ENCODE data around the gene FARP2. TPM values are rescaled to one million over a fixed set of nuclear protein-coding genes. Genes with fewer than 3 reads are reported as not detected.

Gene FARP2
- total and polyA plus RNA-seq, 2 of the 13 experiments (the other 11 are each of a cell fraction or from before 2014, with no cell fraction given) = 28.0 to 45.4 TPM

DNA sequence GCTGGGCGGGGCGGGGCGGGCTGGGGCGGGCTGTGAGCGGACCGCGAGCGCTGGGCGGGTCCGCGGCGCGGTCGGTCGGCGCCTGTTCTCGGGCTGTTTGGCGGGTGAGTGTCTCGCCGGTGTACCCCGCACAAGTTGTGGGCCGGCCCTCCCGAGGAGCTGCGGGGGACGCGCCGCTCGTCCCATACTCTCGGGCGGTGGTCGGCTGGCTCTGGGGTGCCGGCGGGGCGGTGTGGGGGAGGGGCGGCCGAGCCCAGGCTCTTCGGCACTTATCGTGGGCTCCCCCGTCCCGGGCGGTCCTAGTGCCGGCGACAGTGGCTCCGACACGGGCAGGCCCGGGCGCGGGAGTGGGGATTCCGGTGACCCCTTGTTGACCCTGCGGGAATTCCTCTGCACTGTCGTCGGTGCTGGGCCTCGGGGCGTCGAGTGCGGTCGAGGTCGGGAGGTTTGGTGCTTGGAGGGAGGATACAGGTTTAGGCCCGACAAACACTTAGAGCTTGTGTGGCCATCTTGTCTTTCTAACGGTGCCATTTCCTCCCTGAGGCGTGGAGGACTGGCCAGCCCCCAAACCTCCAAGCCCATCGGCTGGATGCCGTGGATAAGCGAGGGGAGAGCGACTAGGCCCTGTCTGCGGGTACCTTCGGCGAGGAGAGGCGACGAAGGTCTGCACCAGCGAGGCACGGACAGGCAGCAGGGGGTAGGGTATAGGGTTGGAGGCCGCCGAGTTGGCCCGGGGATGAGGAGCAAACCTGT lies 40.0 kb upstream of the FARP2 start, which contains the start of gene SEPTIN2 (continued):
- TF ChIP-seq NAIF1 (CRISPR knock-in tag; IDR thresholded peaks at IDR 0.05; ENCODE audit: borderline replicate concordance) (0 out of 2 replicates have a peak, but pooled peaks have one; percentile 42), ZC3H4 (CRISPR knock-in tag; IDR thresholded peaks at IDR 0.05; ENCODE audit: borderline replicate concordance) (no peak), ZNF746 (CRISPR knock-in tag; IDR thresholded peaks at IDR 0.05) (no peak), JARID2 (CRISPR knock-in tag; IDR thresholded peaks at IDR 0.05; ENCODE audit: insufficient replicate concordance) (peak; percentile 15), TEF (CRISPR knock-in tag; IDR thresholded peaks at IDR 0.05) (peak; percentile 64), ZNF616 (CRISPR knock-in tag; IDR thresholded peaks at IDR 0.05; ENCODE audit: low read depth) (no peak), ATRX (CRISPR knock-in tag; IDR thresholded peaks at IDR 0.05; ENCODE audit: borderline replicate concordance) (no peak; the same call in 1 of the 2 replicates), KLF15 (CRISPR knock-in tag; IDR thresholded peaks at IDR 0.05; ENCODE audit: borderline replicate concordance) (peak; percentile 79), ZHX1 (CRISPR knock-in tag; IDR thresholded peaks at IDR 0.05; ENCODE audit: low read depth) (no peak)
- TF ChIP-seq, protein P1, sequence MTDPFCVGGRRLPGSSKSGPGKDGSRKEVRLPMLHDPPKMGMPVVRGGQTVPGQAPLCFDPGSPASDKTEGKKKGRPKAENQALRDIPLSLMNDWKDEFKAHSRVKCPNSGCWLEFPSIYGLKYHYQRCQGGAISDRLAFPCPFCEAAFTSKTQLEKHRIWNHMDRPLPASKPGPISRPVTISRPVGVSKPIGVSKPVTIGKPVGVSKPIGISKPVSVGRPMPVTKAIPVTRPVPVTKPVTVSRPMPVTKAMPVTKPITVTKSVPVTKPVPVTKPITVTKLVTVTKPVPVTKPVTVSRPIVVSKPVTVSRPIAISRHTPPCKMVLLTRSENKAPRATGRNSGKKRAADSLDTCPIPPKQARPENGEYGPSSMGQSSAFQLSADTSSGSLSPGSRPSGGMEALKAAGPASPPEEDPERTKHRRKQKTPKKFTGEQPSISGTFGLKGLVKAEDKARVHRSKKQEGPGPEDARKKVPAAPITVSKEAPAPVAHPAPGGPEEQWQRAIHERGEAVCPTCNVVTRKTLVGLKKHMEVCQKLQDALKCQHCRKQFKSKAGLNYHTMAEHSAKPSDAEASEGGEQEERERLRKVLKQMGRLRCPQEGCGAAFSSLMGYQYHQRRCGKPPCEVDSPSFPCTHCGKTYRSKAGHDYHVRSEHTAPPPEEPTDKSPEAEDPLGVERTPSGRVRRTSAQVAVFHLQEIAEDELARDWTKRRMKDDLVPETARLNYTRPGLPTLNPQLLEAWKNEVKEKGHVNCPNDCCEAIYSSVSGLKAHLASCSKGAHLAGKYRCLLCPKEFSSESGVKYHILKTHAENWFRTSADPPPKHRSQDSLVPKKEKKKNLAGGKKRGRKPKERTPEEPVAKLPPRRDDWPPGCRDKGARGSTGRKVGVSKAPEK (CRISPR knock-in tag; IDR thresholded peaks at IDR 0.05; ENCODE audit: borderline replicate concordance) = peak; percentile 87; the same call in 1 of the 2 replicates
- TF ChIP-seq, protein P2, sequence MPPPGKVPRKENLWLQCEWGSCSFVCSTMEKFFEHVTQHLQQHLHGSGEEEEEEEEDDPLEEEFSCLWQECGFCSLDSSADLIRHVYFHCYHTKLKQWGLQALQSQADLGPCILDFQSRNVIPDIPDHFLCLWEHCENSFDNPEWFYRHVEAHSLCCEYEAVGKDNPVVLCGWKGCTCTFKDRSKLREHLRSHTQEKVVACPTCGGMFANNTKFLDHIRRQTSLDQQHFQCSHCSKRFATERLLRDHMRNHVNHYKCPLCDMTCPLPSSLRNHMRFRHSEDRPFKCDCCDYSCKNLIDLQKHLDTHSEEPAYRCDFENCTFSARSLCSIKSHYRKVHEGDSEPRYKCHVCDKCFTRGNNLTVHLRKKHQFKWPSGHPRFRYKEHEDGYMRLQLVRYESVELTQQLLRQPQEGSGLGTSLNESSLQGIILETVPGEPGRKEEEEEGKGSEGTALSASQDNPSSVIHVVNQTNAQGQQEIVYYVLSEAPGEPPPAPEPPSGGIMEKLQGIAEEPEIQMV (CRISPR knock-in tag; IDR thresholded peaks at IDR 0.05; ENCODE audit: low read depth) = peak; percentile 50
- TF ChIP-seq, protein P3, sequence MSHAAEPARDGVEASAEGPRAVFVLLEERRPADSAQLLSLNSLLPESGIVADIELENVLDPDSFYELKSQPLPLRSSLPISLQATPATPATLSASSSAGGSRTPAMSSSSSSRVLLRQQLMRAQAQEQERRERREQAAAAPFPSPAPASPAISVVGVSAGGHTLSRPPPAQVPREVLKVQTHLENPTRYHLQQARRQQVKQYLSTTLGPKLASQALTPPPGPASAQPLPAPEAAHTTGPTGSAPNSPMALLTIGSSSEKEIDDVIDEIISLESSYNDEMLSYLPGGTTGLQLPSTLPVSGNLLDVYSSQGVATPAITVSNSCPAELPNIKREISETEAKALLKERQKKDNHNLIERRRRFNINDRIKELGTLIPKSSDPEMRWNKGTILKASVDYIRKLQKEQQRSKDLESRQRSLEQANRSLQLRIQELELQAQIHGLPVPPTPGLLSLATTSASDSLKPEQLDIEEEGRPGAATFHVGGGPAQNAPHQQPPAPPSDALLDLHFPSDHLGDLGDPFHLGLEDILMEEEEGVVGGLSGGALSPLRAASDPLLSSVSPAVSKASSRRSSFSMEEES (CRISPR knock-in tag; IDR thresholded peaks at IDR 0.05) = peak; percentile 51; the same call in 1 of the 2 replicates
- TF ChIP-seq, protein P4, sequence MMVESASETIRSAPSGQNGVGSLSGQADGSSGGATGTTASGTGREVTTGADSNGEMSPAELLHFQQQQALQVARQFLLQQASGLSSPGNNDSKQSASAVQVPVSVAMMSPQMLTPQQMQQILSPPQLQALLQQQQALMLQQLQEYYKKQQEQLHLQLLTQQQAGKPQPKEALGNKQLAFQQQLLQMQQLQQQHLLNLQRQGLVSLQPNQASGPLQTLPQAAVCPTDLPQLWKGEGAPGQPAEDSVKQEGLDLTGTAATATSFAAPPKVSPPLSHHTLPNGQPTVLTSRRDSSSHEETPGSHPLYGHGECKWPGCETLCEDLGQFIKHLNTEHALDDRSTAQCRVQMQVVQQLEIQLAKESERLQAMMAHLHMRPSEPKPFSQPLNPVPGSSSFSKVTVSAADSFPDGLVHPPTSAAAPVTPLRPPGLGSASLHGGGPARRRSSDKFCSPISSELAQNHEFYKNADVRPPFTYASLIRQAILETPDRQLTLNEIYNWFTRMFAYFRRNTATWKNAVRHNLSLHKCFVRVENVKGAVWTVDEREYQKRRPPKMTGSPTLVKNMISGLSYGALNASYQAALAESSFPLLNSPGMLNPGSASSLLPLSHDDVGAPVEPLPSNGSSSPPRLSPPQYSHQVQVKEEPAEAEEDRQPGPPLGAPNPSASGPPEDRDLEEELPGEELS (CRISPR knock-in tag; IDR thresholded peaks at IDR 0.05) = no peak; the same call in 1 of the 2 replicates

Data from HepG2 (cell line).